SH-SY5Y (cell line): ENCODE data around the gene ENDOV.

Source experiments
- GATA2 ChIP-seq: IDR thresholded peaks from 2 replicates; pipeline ENCODE4 v1.6.1; 2011; ENCODE audit warnings: mild to moderate bottlenecking, low read depth, low read length
- GATA3 ChIP-seq: IDR thresholded peaks from 2 replicates; pipeline ENCODE4 v1.6.1; 2011; ENCODE audit warnings: low read depth, mild to moderate bottlenecking, low read length, moderate library complexity

GRCh38 chr17:80477647-80478478 is 62.9 kb downstream of the ENDOV start:
- TF ChIP-seq GATA3 (no peak), GATA2 (no peak)
